ENCODE measurements around the gene MAP3K9. TPM values are rescaled to one million over a fixed set of nuclear protein-coding genes. Genes with fewer than 3 reads are reported as not detected.

Gene MAP3K9
- total RNA-seq, 1 experiment from 2014 or later, result 28.0 TPM

GRCh38 chr14:70832561-70833305 lies 23.4 kb upstream of the MAP3K9 start (continued):
- TF ChIP-seq SMAD4 (CRISPR knock-in tag; IDR thresholded peaks at IDR 0.05), result no peak
- no peak for TF ChIP-seq ZBTB43 (CRISPR knock-in tag; IDR thresholded peaks at IDR 0.05)
- TF ChIP-seq OVOL2 (CRISPR knock-in tag; IDR thresholded peaks at IDR 0.05; ENCODE audit: borderline replicate concordance), result no peak
- no peak for TF ChIP-seq E2F1 (CRISPR knock-in tag; IDR thresholded peaks at IDR 0.05)
- no peak for TF ChIP-seq CREB1 (CRISPR knock-in tag; IDR thresholded peaks at IDR 0.05)
- no peak for TF ChIP-seq ATF1 (CRISPR knock-in tag; IDR thresholded peaks at IDR 0.05)
- TF ChIP-seq ZNF512 (CRISPR knock-in tag; IDR thresholded peaks at IDR 0.05; ENCODE audit: borderline replicate concordance), result no peak
- TF ChIP-seq PREB (CRISPR knock-in tag; IDR thresholded peaks at IDR 0.05; ENCODE audit: borderline replicate concordance), result no peak

- Mint-ChIP-seq H3K4me1 (no peaks in the 10 kb centered on the region), H3K27ac (no peak overlapping the region), H3K9me3 (peaks cover 26% of the 10 kb centered on the region), H3K36me3 (peaks cover 17% of the 10 kb centered on the region), H3K27me3 (ENCODE audit: low read depth) (no peaks in the 10 kb centered on the region; the same call in 1 of the 2 replicates), H3K4me3 (no peak overlapping the region)
- CTCF ChIA-PET, result no interaction called here
- POLR2A ChIA-PET, result no interaction called here
- DNase-seq (ENCODE audit: low spot score) (no peak), ATAC-seq (no peak)
- no peak for TF ChIP-seq IRF2 (CRISPR knock-in tag; IDR thresholded peaks at IDR 0.05; ENCODE audit: borderline replicate concordance, low read depth)
Measured at GRCh38 chr14:70830998-70831781, 21.9 kb upstream of the MAP3K9 start.

GRCh38 chr14:70828188-70828587 lies 18.9 kb upstream of the MAP3K9 start:
- ChIA-PET POLR2A (interaction anchor here (0.9 kb wide), 1 partner anchor 19 kb away, joined by 3 read pairs; the partner anchor contains the start of gene MAP3K9), CTCF (interaction anchor here (1.2 to 2.1 kb wide), 5 partner anchors 11 to 79 kb away, joined by 3 to 16 read pairs (median 6); partner anchors contain the start of genes MAP3K9 and PCNX1)
- Mint-ChIP-seq H3K27me3 (ENCODE audit: low read depth) (peaks cover 15% of the 10 kb centered on the region), H3K4me1 (peaks cover 5% of the 10 kb centered on the region), H3K9me3 (no peaks in the 10 kb centered on the region), H3K4me3 (no peak overlapping the region), H3K36me3 (no peaks in the 10 kb centered on the region), H3K27ac (no peak overlapping the region)
- ATAC-seq (no peak), DNase-seq (ENCODE audit: low spot score) (no peak)
- TF ChIP-seq ESRRA (CRISPR knock-in tag; IDR thresholded peaks at IDR 0.05; ENCODE audit: borderline replicate concordance) (no peak), ZNF423 (CRISPR knock-in tag; IDR thresholded peaks at IDR 0.05) (no peak), GRHL2 (CRISPR knock-in tag; IDR thresholded peaks at IDR 0.05; ENCODE audit: insufficient replicate concordance, severe bottlenecking) (no peak), AFF4 (CRISPR knock-in tag; IDR thresholded peaks at IDR 0.05; ENCODE audit: borderline replicate concordance) (no peak), OVOL2 (CRISPR knock-in tag; IDR thresholded peaks at IDR 0.05; ENCODE audit: borderline replicate concordance) (no peak), FOXP1 (CRISPR knock-in tag; IDR thresholded peaks at IDR 0.05; ENCODE audit: borderline replicate concordance) (no peak), NR1H2 (CRISPR knock-in tag; IDR thresholded peaks at IDR 0.05) (no peak), USF2 (CRISPR knock-in tag; IDR thresholded peaks at IDR 0.05) (no peak)

Data from WTC11 (cell line).